CD14-positive monocyte (primary cell): ENCODE results near the gene PDXDC1. TPM values are rescaled to one million over a fixed set of nuclear protein-coding genes. Genes with fewer than 3 reads are reported as not detected.
"Not testable (repeated sequence)": the region's sequence is repeated elsewhere in the genome, so short reads cannot be mapped to it uniquely, and the experiment has no call there.

Experiments
- DNase-seq, 3 donors: peaks; one replicate each; pipeline ENCODE4 v3.0.0-alpha.2; 2011 to 2022
- H2AFZ ChIP-seq: 2 replicates; pipeline ENCODE4 v1.6.0; 2012; ENCODE audit warnings: mild to moderate bottlenecking, low read depth, low read length, inconsistent platforms; ENCODE audit not compliant: insufficient read depth, poor library complexity, severe bottlenecking
- H3K27ac ChIP-seq, 2 donors: 1 replicate in 1 of 2; 2 replicates in 1 of 2; pipeline ENCODE4 v1.5.1; 2012 to 2013; ENCODE audit warnings: low read length in 2 of 2, control low read depth in 1 of 2, inconsistent platforms in 1 of 2, low read depth in 1 of 2, mild to moderate bottlenecking in 1 of 2
- H3K27me3 ChIP-seq, 2 donors: one replicate each; pipeline versions ENCODE4 v1.6.0 to v1.6.1; 2011 to 2013; ENCODE audit warnings: low read length in 2 of 2; ENCODE audit not compliant: control insufficient read depth in 2 of 2, insufficient read depth in 2 of 2
- H3K36me3 ChIP-seq, 2 donors: replicated peaks in 1 of 2; 1 replicate in 1 of 2; 2 replicates in 1 of 2; pipeline versions ENCODE4 v1.5.1 to v1.6.1; 2012 to 2013; ENCODE audit warnings: low read length in 2 of 2, control low read depth in 1 of 2, inconsistent platforms in 1 of 2, mild to moderate bottlenecking in 1 of 2; ENCODE audit not compliant: insufficient read depth in 2 of 2, control insufficient read depth in 1 of 2
- H3K4me1 ChIP-seq, 2 donors: 1 replicate in 1 of 2; 2 replicates in 1 of 2; pipeline versions ENCODE4 v1.5.1 to v1.6.1; 2012 to 2013; ENCODE audit warnings: low read length in 2 of 2, control low read depth in 1 of 2, inconsistent platforms in 1 of 2, mild to moderate bottlenecking in 1 of 2, moderate library complexity in 1 of 2; ENCODE audit not compliant: insufficient read depth in 2 of 2, control insufficient read depth in 1 of 2
- H3K4me2 ChIP-seq: replicated peaks from 2 replicates; pipeline ENCODE3; 2012; ENCODE audit warnings: low read length, moderate library complexity, mild to moderate bottlenecking; ENCODE audit not compliant: poor library complexity, severe bottlenecking; ENCODE audit errors: extremely low read depth
- H3K4me3 ChIP-seq, 3 experiments: fragments of 200-600 bp in 1 of 3; sonication (generic) in 1 of 3; replicated peaks in 1 of 3; 1 replicate in 2 of 3; 2 replicates in 1 of 3; pipeline ENCODE4 v1.5.1; 2011 to 2013; ENCODE audit warnings: low read length in 3 of 3, mild to moderate bottlenecking in 3 of 3, control low read depth in 2 of 3, low read depth in 2 of 3, inconsistent platforms in 1 of 3, moderate library complexity in 1 of 3
- H3K79me2 ChIP-seq: 2 replicates; pipeline ENCODE4 v1.6.0; 2012; ENCODE audit warnings: mild to moderate bottlenecking, control low read depth, inconsistent platforms, low read length, moderate library complexity; ENCODE audit not compliant: insufficient read depth
- H3K9ac ChIP-seq: 2 replicates; pipeline ENCODE4 v1.6.0; 2017; ENCODE audit warnings: low read length, mild to moderate bottlenecking; ENCODE audit not compliant: insufficient read depth, poor library complexity, severe bottlenecking
- H3K9me3 ChIP-seq, 2 donors: replicated peaks in 1 of 2; 1 replicate in 1 of 2; 2 replicates in 1 of 2; pipeline versions ENCODE4 v1.5.1 to v1.6.1; 2012 to 2013; ENCODE audit warnings: low read length in 2 of 2, control low read depth in 1 of 2; ENCODE audit not compliant: control insufficient read depth in 1 of 2, insufficient read depth in 1 of 2
- H4K20me1 ChIP-seq: 2 replicates; pipeline ENCODE4 v1.6.0; 2012; ENCODE audit warnings: mild to moderate bottlenecking, low read length, control low read depth, moderate library complexity; ENCODE audit not compliant: insufficient read depth
- H3K27ac Mint-ChIP-seq, 7 donors: one replicate each; pipeline ENCODE4 v1.8.0; 2020; ENCODE audit warnings: mild to moderate bottlenecking in 7 of 7, mixed read lengths in 7 of 7, moderate library complexity in 6 of 7, inconsistent platforms in 2 of 7
- H3K27me3 Mint-ChIP-seq, 3 donors: one replicate each; pipeline ENCODE4 v1.8.0; 2021 to 2022; ENCODE audit warnings: low read depth in 3 of 3, mild to moderate bottlenecking in 3 of 3, mixed read lengths in 3 of 3, moderate library complexity in 3 of 3, inconsistent platforms in 1 of 3
- H3K36me3 Mint-ChIP-seq, 2 donors: one replicate each; pipeline ENCODE4 v1.8.0; 2020; ENCODE audit warnings: mixed read lengths in 2 of 2, inconsistent platforms in 1 of 2, mild to moderate bottlenecking in 1 of 2
- H3K4me1 Mint-ChIP-seq: one replicate; pipeline ENCODE4 v1.8.0; 2020; ENCODE audit warnings: mild to moderate bottlenecking, mixed read lengths
- H3K4me3 Mint-ChIP-seq, 2 donors: one replicate each; pipeline ENCODE4 v1.8.0; 2020; ENCODE audit warnings: mild to moderate bottlenecking in 2 of 2, mixed read lengths in 2 of 2, moderate library complexity in 1 of 2
- H3K9me3 Mint-ChIP-seq, 7 donors: one replicate each; pipeline ENCODE4 v1.8.0; 2020 to 2022; ENCODE audit warnings: mixed read lengths in 7 of 7, mild to moderate bottlenecking in 6 of 7, moderate library complexity in 6 of 7, inconsistent platforms in 2 of 7
- WGBS: methylation state at CpG from one replicate; pipeline ENCODE4 v1.1.5; 2013; ENCODE audit warnings: missing lambda C conversion rate; ENCODE audit not compliant: insufficient coverage; 5-methylcytosine and 5-hydroxymethylcytosine counted together
- intact Hi-C, 2 donors: fragments of 100-400 bp; cut with micrococcal nuclease; formaldehyde crosslinking; loops; one replicate each; pipeline versions ENCODE4 v1.15.0 to v1.15.1; 2023
- polyA plus RNA-seq, 3 donors: library from polyadenylated mRNA; depleted of rRNA in 1 of 3; unstranded in 2 of 3; stranded (reverse) in 1 of 3; fragments of 300-500 nt in 2 of 3; fragments of >200 nt in 1 of 3; fragmentation: Illumina TruSeq in 2 of 3; gene quantifications; 1 replicate in 2 of 3; 2 replicates in 1 of 3; pipeline ENCODE4 v1.2.3, GENCODE V29; 2012 to 2021

The PDXDC1 gene
- polyA plus RNA-seq, 3 donors = 22.3 to 50.1 (median 36.0) TPM

GRCh38 chr16:14982521-14982920, 7.7 kb downstream of the PDXDC1 start:
- H3K9me3 ChIP-seq, H3K27me3 Mint-ChIP-seq, H3K4me3 Mint-ChIP-seq, DNase-seq, H3K4me1 Mint-ChIP-seq, H3K9ac ChIP-seq, H3K27me3 ChIP-seq, H2AFZ ChIP-seq, H3K27ac ChIP-seq, H3K4me1 ChIP-seq, H3K4me3 ChIP-seq, H3K9me3 Mint-ChIP-seq, H3K4me2 ChIP-seq, intact Hi-C loops: not testable (repeated sequence)
- peaks cover 91% of the 10 kb centered on the region for H3K79me2 ChIP-seq
- peaks cover 6 to 27% of the 10 kb centered on the region in 2 donors for H3K36me3 ChIP-seq
- peak overlapping the region in 1 of 7 donors; percentile 49 for H3K27ac Mint-ChIP-seq
- H4K20me1 ChIP-seq = peaks cover 77% of the 10 kb centered on the region
- peaks cover 24 to 41% of the 10 kb centered on the region in 2 donors for H3K36me3 Mint-ChIP-seq
- no CpG with 5 or more reads among the region's 2 CpGs for WGBS

GRCh38 chr16:14988092-14988491, 13.3 kb downstream of the PDXDC1 start:
- DNase-seq, H3K4me3 ChIP-seq, H3K4me1 Mint-ChIP-seq, H3K9me3 ChIP-seq, H3K4me1 ChIP-seq, H3K9ac ChIP-seq, intact Hi-C loops, H3K4me3 Mint-ChIP-seq, H3K27me3 ChIP-seq, H3K27ac ChIP-seq, H3K4me2 ChIP-seq, H2AFZ ChIP-seq: not testable (repeated sequence)
- peaks cover 44 to 69% of the 10 kb centered on the region in 2 donors for H3K36me3 Mint-ChIP-seq
- WGBS = 7% methylated on average over 2 of the region's 8 CpGs
- Histone ChIP-seq H4K20me1 (peaks cover 76% of the 10 kb centered on the region), H3K36me3 (peaks cover 12 to 51% of the 10 kb centered on the region in 2 donors), H3K79me2 (peaks cover 80% of the 10 kb centered on the region)
- H3K27me3 Mint-ChIP-seq = peaks cover 3 to 14% (median 7%) of the 10 kb centered on the region in 3 donors
- peaks cover 6 to 20% (median 10%) of the 10 kb centered on the region in 7 donors for H3K9me3 Mint-ChIP-seq
- H3K27ac Mint-ChIP-seq = peak overlapping the region in 1 of 7 donors; percentile 57

- 93% methylated on average over 25 of the region's 25 CpGs for WGBS
- Mint-ChIP-seq H3K9me3 (peaks cover 8 to 20% (median 10%) of the 10 kb centered on the region in 7 donors), H3K27ac (peak overlapping the region in 1 of 7 donors; percentile 59), H3K27me3 (peaks cover 3 to 14% (median 7%) of the 10 kb centered on the region in 3 donors), H3K36me3 (peaks cover 46 to 71% of the 10 kb centered on the region in 2 donors), H3K4me3 (peak overlapping the region in 1 of 2 donors; percentile 8)
- H3K9me3 ChIP-seq, H3K4me3 ChIP-seq, H3K4me2 ChIP-seq, H3K4me1 Mint-ChIP-seq, DNase-seq, intact Hi-C loops, H3K27ac ChIP-seq, H2AFZ ChIP-seq, H3K9ac ChIP-seq, H3K4me1 ChIP-seq, H3K27me3 ChIP-seq: not testable (repeated sequence)
- peaks cover 79% of the 10 kb centered on the region for H3K79me2 ChIP-seq
- peaks cover 12 to 51% of the 10 kb centered on the region in 2 donors for H3K36me3 ChIP-seq
- peaks cover 71% of the 10 kb centered on the region for H4K20me1 ChIP-seq
Observed at GRCh38 chr16:14988661-14989191, 13.9 kb downstream of the PDXDC1 start.

- H3K27ac ChIP-seq, H3K4me3 ChIP-seq, H3K4me2 ChIP-seq, H3K4me1 Mint-ChIP-seq, H3K27ac Mint-ChIP-seq, H3K4me3 Mint-ChIP-seq, DNase-seq, intact Hi-C loops, H3K9me3 ChIP-seq, H3K4me1 ChIP-seq, H3K27me3 ChIP-seq, H2AFZ ChIP-seq, H3K9ac ChIP-seq: not testable (repeated sequence)
- peaks cover 69% of the 10 kb centered on the region for H4K20me1 ChIP-seq
- WGBS = 49% methylated on average over 58 of the region's 98 CpGs
- Mint-ChIP-seq H3K27me3 (peaks cover 3 to 14% (median 7%) of the 10 kb centered on the region in 3 donors), H3K36me3 (peaks cover 43 to 66% of the 10 kb centered on the region in 2 donors), H3K9me3 (peaks cover 8 to 23% (median 10%) of the 10 kb centered on the region in 7 donors)
- peaks cover 12 to 51% of the 10 kb centered on the region in 2 donors for H3K36me3 ChIP-seq
- H3K79me2 ChIP-seq = peaks cover 79% of the 10 kb centered on the region
Observed at GRCh38 chr16:14989291-14990281, 14.8 kb downstream of the PDXDC1 start.
